H9 (cell line): Measurements from ENCODE around the gene FAM162A. TPM values are rescaled to one million over a fixed set of nuclear protein-coding genes. Genes with fewer than 3 reads are reported as not detected.

ENCODE experiments used
- DNase-seq: peaks from one replicate; pipeline ENCODE4 v3.0.0-alpha.2; 2017
- H2AFZ ChIP-seq: one replicate; pipeline ENCODE4 v1.6.1; 2013; ENCODE audit warnings: mild to moderate bottlenecking, low read length, control low read depth, moderate library complexity
- H2AK5ac ChIP-seq: 2 replicates; pipeline ENCODE4 v1.6.1; 2013; ENCODE audit warnings: low read length, control low read depth, mixed read lengths; ENCODE audit not compliant: insufficient read length
- H2BK120ac ChIP-seq: one replicate; pipeline ENCODE4 v1.6.1; 2013; ENCODE audit warnings: low read depth, mild to moderate bottlenecking, low read length, control low read depth, inconsistent platforms; ENCODE audit not compliant: poor library complexity, severe bottlenecking
- H2BK12ac ChIP-seq: 2 replicates; pipeline ENCODE4 v1.6.1; 2013; ENCODE audit warnings: low read length, control low read depth, mixed read lengths, low read depth; ENCODE audit not compliant: insufficient read length
- H2BK15ac ChIP-seq: 2 replicates; pipeline ENCODE4 v1.6.1; 2013; ENCODE audit warnings: low read depth, low read length, control low read depth
- H2BK20ac ChIP-seq: one replicate; pipeline ENCODE4 v1.6.1; 2013; ENCODE audit warnings: low read depth, mild to moderate bottlenecking, low read length, control low read depth, inconsistent platforms; ENCODE audit not compliant: poor library complexity, severe bottlenecking
- H2BK5ac ChIP-seq: 2 replicates; pipeline ENCODE4 v1.6.1; 2013; ENCODE audit warnings: low read length, control low read depth, mixed read lengths; ENCODE audit not compliant: insufficient read length
- H3K14ac ChIP-seq: 2 replicates; pipeline ENCODE4 v1.6.1; 2013; ENCODE audit warnings: low read length, control low read depth; ENCODE audit not compliant: insufficient read depth
- H3K18ac ChIP-seq: 2 replicates; pipeline ENCODE4 v1.6.1; 2013; ENCODE audit warnings: low read depth, mild to moderate bottlenecking, mixed read lengths, low read length, control low read depth; ENCODE audit not compliant: insufficient read length
- H3K23ac ChIP-seq: 2 replicates; pipeline ENCODE4 v1.6.1; 2013; ENCODE audit warnings: low read length, control low read depth, mixed read lengths, low read depth; ENCODE audit not compliant: insufficient read length
- H3K23me2 ChIP-seq: 2 replicates; pipeline ENCODE4 v1.6.1; 2013; ENCODE audit warnings: low read depth, mild to moderate bottlenecking, mixed read lengths, low read length, control low read depth; ENCODE audit not compliant: insufficient read length, poor library complexity, severe bottlenecking
- H3K27ac ChIP-seq: 2 replicates; pipeline ENCODE4 v1.5.1; 2013; ENCODE audit warnings: low read length, control low read depth, mixed read lengths, low read depth; ENCODE audit not compliant: insufficient read length
- H3K27me3 ChIP-seq: 2 replicates; pipeline ENCODE4 v1.6.1; 2013; ENCODE audit warnings: low read length, control low read depth, inconsistent platforms; ENCODE audit not compliant: insufficient read depth
- H3K4ac ChIP-seq: 2 replicates; pipeline ENCODE4 v1.6.1; 2013; ENCODE audit warnings: low read depth, mild to moderate bottlenecking, control low read depth, inconsistent platforms, low read length, moderate library complexity
- H3K4me1 ChIP-seq: 2 replicates; pipeline ENCODE4 v1.6.1; 2013; ENCODE audit warnings: low read length, control low read depth, inconsistent platforms; ENCODE audit not compliant: insufficient read depth
- H3K4me2 ChIP-seq: 2 replicates; pipeline ENCODE4 v1.6.1; 2013; ENCODE audit warnings: low read length, control low read depth, mixed read lengths; ENCODE audit not compliant: insufficient read length, insufficient read depth
- H3K56ac ChIP-seq: 2 replicates; pipeline ENCODE4 v1.6.1; 2013; ENCODE audit warnings: low read depth, mild to moderate bottlenecking, mixed read lengths, low read length, control low read depth; ENCODE audit not compliant: insufficient read length
- H3K79me1 ChIP-seq: 2 replicates; pipeline ENCODE4 v1.6.1; 2013; ENCODE audit warnings: low read depth, mild to moderate bottlenecking, moderate library complexity, low read length, control low read depth, inconsistent platforms; ENCODE audit not compliant: insufficient read depth, poor library complexity, severe bottlenecking
- H3K79me2 ChIP-seq: 2 replicates; pipeline ENCODE4 v1.6.1; 2013; ENCODE audit warnings: low read length, control low read depth, inconsistent platforms; ENCODE audit not compliant: insufficient read depth
- H3K9ac ChIP-seq: 2 replicates; pipeline ENCODE4 v1.6.1; 2013; ENCODE audit warnings: low read length, control low read depth, mixed read lengths; ENCODE audit not compliant: insufficient read length; ENCODE audit errors: extremely low read depth
- H3K9me3 ChIP-seq: one replicate; pipeline ENCODE4 v1.6.1; 2013; ENCODE audit warnings: low read depth, low read length, inconsistent platforms; ENCODE audit not compliant: control insufficient read depth
- H3T11ph ChIP-seq: one replicate; pipeline ENCODE4 v1.6.1; 2013; ENCODE audit warnings: mild to moderate bottlenecking, low read length, control low read depth, inconsistent platforms
- H4K20me1 ChIP-seq: one replicate; pipeline ENCODE4 v1.6.1; 2013; ENCODE audit not compliant: control insufficient read depth, insufficient read length, insufficient read depth
- H4K5ac ChIP-seq: 2 replicates; pipeline ENCODE4 v1.6.1; 2013; ENCODE audit warnings: low read depth, mild to moderate bottlenecking, mixed read lengths, low read length, control low read depth; ENCODE audit not compliant: insufficient read length
- H4K8ac ChIP-seq: replicated peaks from 2 replicates; pipeline ENCODE4 v1.6.1; 2013; ENCODE audit warnings: low read length, control low read depth, mixed read lengths, low read depth; ENCODE audit not compliant: insufficient read length
- H4K91ac ChIP-seq: 2 replicates; pipeline ENCODE4 v1.6.1; 2013; ENCODE audit warnings: low read depth, mild to moderate bottlenecking, moderate library complexity, mixed read lengths, low read length, control low read depth; ENCODE audit not compliant: insufficient read length
- H3K27ac Mint-ChIP-seq, 3 experiments: 2 replicates in 2 of 3; 3 replicates in 1 of 3; pipeline ENCODE4 v1.8.0; 2020 to 2021; ENCODE audit warnings: mixed read lengths in 3 of 3, mild to moderate bottlenecking in 1 of 3, moderate library complexity in 1 of 3
- H3K27me3 Mint-ChIP-seq: 2 replicates; pipeline ENCODE4 v1.8.0; 2021; ENCODE audit warnings: low read depth, mild to moderate bottlenecking, moderate library complexity, mixed read lengths
- H3K36me3 Mint-ChIP-seq, 3 experiments: 2 replicates in 2 of 3; 3 replicates in 1 of 3; pipeline ENCODE4 v1.8.0; 2020 to 2021; ENCODE audit warnings: low read depth in 3 of 3, mixed read lengths in 3 of 3; ENCODE audit not compliant: insufficient read depth in 1 of 3
- H3K4me1 Mint-ChIP-seq, 2 experiments: 2 replicates each; pipeline ENCODE4 v1.8.0; 2020; ENCODE audit warnings: mixed read lengths in 2 of 2
- H3K4me3 Mint-ChIP-seq, 2 experiments: 2 replicates in 1 of 2; 3 replicates in 1 of 2; pipeline ENCODE4 v1.8.0; 2020 to 2021; ENCODE audit warnings: mild to moderate bottlenecking in 2 of 2, mixed read lengths in 2 of 2, moderate library complexity in 1 of 2
- H3K9me3 Mint-ChIP-seq, 2 experiments: 2 replicates in 1 of 2; 3 replicates in 1 of 2; pipeline ENCODE4 v1.8.0; 2020; ENCODE audit warnings: mild to moderate bottlenecking in 2 of 2, mixed read lengths in 2 of 2, moderate library complexity in 1 of 2
- CTCF ChIP-seq: fragments of 200-600 bp; sonication (generic); conservative IDR thresholded peaks from 3 replicates; pipeline ENCODE4 v1.8.0; 2021; ENCODE audit warnings: antibody characterized with exemption, mild to moderate bottlenecking
- WGBS: extraction: QIAGEN DNeasy Blood & Tissue Kit; methylation state at CpG from one replicate; pipeline ENCODE4 v1.1.7; 2013; ENCODE audit warnings: missing lambda C conversion rate, low lambda C conversion rate, mixed read lengths; ENCODE audit not compliant: insufficient read length; ENCODE audit errors: extremely low coverage; 5-methylcytosine and 5-hydroxymethylcytosine counted together
- total RNA-seq: library from RNA; stranded (reverse); gene quantifications from 2 replicates; pipeline ENCODE4 v1.2.1, GENCODE V29; 2021

FAM162A gene
- total RNA-seq, 1 experiment from 2014 or later = 78.5 TPM

- H3K4me1 Mint-ChIP-seq = no peaks in the 10 kb centered on the region
- Histone ChIP-seq H2AK5ac (no peak overlapping the region), H3K27me3 (no peaks in the 10 kb centered on the region), H4K8ac (no peak overlapping the region), H3K23me2 (no peaks in the 10 kb centered on the region), H3K9ac (no peak overlapping the region), H4K5ac (no peak overlapping the region), H2AFZ (no peak overlapping the region), H3K14ac (no peak overlapping the region), H3K4me1 (no peaks in the 10 kb centered on the region), H3K4ac (no peak overlapping the region), H3K9me3 (no peaks in the 10 kb centered on the region), H4K20me1 (no peaks in the 10 kb centered on the region), H2BK12ac (no peak overlapping the region), H3K23ac (no peak overlapping the region), H3T11ph (no peak overlapping the region), H2BK15ac (no peak overlapping the region), H2BK5ac (no peak overlapping the region), H3K79me2 (no peaks in the 10 kb centered on the region), H3K18ac (no peak overlapping the region), H3K79me1 (no peaks in the 10 kb centered on the region), H4K91ac (no peak overlapping the region), H3K56ac (no peak overlapping the region), H2BK20ac (no peak overlapping the region), H3K4me2 (no peak overlapping the region), H3K27ac (no peak overlapping the region), H2BK120ac (no peak overlapping the region)
- WGBS = no CpG with 5 or more reads among the region's 1 CpG
- no peak overlapping the region for H3K27ac Mint-ChIP-seq
- peaks cover 8 to 56% (median 42%) of the 10 kb centered on the region in 3 experiments; a peak in 6 of 7 replicates for H3K36me3 Mint-ChIP-seq
- no peak for TF ChIP-seq CTCF
- H3K9me3 Mint-ChIP-seq = no peaks in the 10 kb centered on the region
- H3K4me3 Mint-ChIP-seq = no peak overlapping the region
- no peaks in the 10 kb centered on the region for H3K27me3 Mint-ChIP-seq
- DNase-seq = no peak
Observed at GRCh38 chr3:122407946-122408345, 24.0 kb downstream of the FAM162A start.
